MM.1S (cell line): Measurements from ENCODE around the gene SPINK8.
"Not testable (repeated sequence)": the region's sequence is repeated elsewhere in the genome, so short reads cannot be mapped to it uniquely, and the experiment has no call there.

Experiments
- EZH2 ChIP-seq: fragments of 300-600 bp; sonication (generic); optimal IDR thresholded peaks from 2 replicates; pipeline ENCODE3; 2017; ENCODE audit warnings: low read depth, mild to moderate bottlenecking, antibody characterized with exemption, low read length, mixed read lengths
- EZH2phosphoT487 ChIP-seq: fragments of 300-600 bp; sonication (generic); IDR thresholded peaks from 2 replicates; pipeline ENCODE4 v1.6.1; 2018; ENCODE audit warnings: antibody characterized with exemption, low read length
- TF ChIP-seq, protein P1 (sequence below): fragments of 300-600 bp; sonication (generic); IDR thresholded peaks from 2 replicates; pipeline ENCODE4 v1.5.1; 2016; ENCODE audit warnings: antibody characterized with exemption, low read length, mixed read lengths

GRCh38 chr3:48335286-48335685 lies 1.8 kb upstream of the SPINK8 start:
- TF ChIP-seq, protein P1, sequence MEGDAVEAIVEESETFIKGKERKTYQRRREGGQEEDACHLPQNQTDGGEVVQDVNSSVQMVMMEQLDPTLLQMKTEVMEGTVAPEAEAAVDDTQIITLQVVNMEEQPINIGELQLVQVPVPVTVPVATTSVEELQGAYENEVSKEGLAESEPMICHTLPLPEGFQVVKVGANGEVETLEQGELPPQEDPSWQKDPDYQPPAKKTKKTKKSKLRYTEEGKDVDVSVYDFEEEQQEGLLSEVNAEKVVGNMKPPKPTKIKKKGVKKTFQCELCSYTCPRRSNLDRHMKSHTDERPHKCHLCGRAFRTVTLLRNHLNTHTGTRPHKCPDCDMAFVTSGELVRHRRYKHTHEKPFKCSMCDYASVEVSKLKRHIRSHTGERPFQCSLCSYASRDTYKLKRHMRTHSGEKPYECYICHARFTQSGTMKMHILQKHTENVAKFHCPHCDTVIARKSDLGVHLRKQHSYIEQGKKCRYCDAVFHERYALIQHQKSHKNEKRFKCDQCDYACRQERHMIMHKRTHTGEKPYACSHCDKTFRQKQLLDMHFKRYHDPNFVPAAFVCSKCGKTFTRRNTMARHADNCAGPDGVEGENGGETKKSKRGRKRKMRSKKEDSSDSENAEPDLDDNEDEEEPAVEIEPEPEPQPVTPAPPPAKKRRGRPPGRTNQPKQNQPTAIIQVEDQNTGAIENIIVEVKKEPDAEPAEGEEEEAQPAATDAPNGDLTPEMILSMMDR = not testable (repeated sequence)
- TF ChIP-seq EZH2phosphoT487, EZH2: not testable (repeated sequence)
